H9 (cell line): ENCODE results near the gene SETDB1. TPM values are rescaled to one million over a fixed set of nuclear protein-coding genes. Genes with fewer than 3 reads are reported as not detected.
A peak's percentile ranks its signal among the peaks of the same experiment; 100 is the strongest.

Experiments used
- DNase-seq: peaks from one replicate; pipeline ENCODE4 v3.0.0-alpha.2; 2017
- H2AFZ ChIP-seq: one replicate; pipeline ENCODE4 v1.6.1; 2013; ENCODE audit warnings: mild to moderate bottlenecking, low read length, control low read depth, moderate library complexity
- H2AK5ac ChIP-seq: 2 replicates; pipeline ENCODE4 v1.6.1; 2013; ENCODE audit warnings: low read length, control low read depth, mixed read lengths; ENCODE audit not compliant: insufficient read length
- H2BK120ac ChIP-seq: one replicate; pipeline ENCODE4 v1.6.1; 2013; ENCODE audit warnings: low read depth, mild to moderate bottlenecking, low read length, control low read depth, inconsistent platforms; ENCODE audit not compliant: poor library complexity, severe bottlenecking
- H2BK12ac ChIP-seq: 2 replicates; pipeline ENCODE4 v1.6.1; 2013; ENCODE audit warnings: low read length, control low read depth, mixed read lengths, low read depth; ENCODE audit not compliant: insufficient read length
- H2BK15ac ChIP-seq: 2 replicates; pipeline ENCODE4 v1.6.1; 2013; ENCODE audit warnings: low read depth, low read length, control low read depth
- H2BK20ac ChIP-seq: one replicate; pipeline ENCODE4 v1.6.1; 2013; ENCODE audit warnings: low read depth, mild to moderate bottlenecking, low read length, control low read depth, inconsistent platforms; ENCODE audit not compliant: poor library complexity, severe bottlenecking
- H2BK5ac ChIP-seq: 2 replicates; pipeline ENCODE4 v1.6.1; 2013; ENCODE audit warnings: low read length, control low read depth, mixed read lengths; ENCODE audit not compliant: insufficient read length
- H3K14ac ChIP-seq: 2 replicates; pipeline ENCODE4 v1.6.1; 2013; ENCODE audit warnings: low read length, control low read depth; ENCODE audit not compliant: insufficient read depth
- H3K18ac ChIP-seq: 2 replicates; pipeline ENCODE4 v1.6.1; 2013; ENCODE audit warnings: low read depth, mild to moderate bottlenecking, mixed read lengths, low read length, control low read depth; ENCODE audit not compliant: insufficient read length
- H3K23ac ChIP-seq: 2 replicates; pipeline ENCODE4 v1.6.1; 2013; ENCODE audit warnings: low read length, control low read depth, mixed read lengths, low read depth; ENCODE audit not compliant: insufficient read length
- H3K23me2 ChIP-seq: 2 replicates; pipeline ENCODE4 v1.6.1; 2013; ENCODE audit warnings: low read depth, mild to moderate bottlenecking, mixed read lengths, low read length, control low read depth; ENCODE audit not compliant: insufficient read length, poor library complexity, severe bottlenecking
- H3K27ac ChIP-seq: 2 replicates; pipeline ENCODE4 v1.5.1; 2013; ENCODE audit warnings: low read length, control low read depth, mixed read lengths, low read depth; ENCODE audit not compliant: insufficient read length
- H3K27me3 ChIP-seq: 2 replicates; pipeline ENCODE4 v1.6.1; 2013; ENCODE audit warnings: low read length, control low read depth, inconsistent platforms; ENCODE audit not compliant: insufficient read depth
- H3K4ac ChIP-seq: 2 replicates; pipeline ENCODE4 v1.6.1; 2013; ENCODE audit warnings: low read depth, mild to moderate bottlenecking, control low read depth, inconsistent platforms, low read length, moderate library complexity
- H3K4me1 ChIP-seq: 2 replicates; pipeline ENCODE4 v1.6.1; 2013; ENCODE audit warnings: low read length, control low read depth, inconsistent platforms; ENCODE audit not compliant: insufficient read depth
- H3K4me2 ChIP-seq: 2 replicates; pipeline ENCODE4 v1.6.1; 2013; ENCODE audit warnings: low read length, control low read depth, mixed read lengths; ENCODE audit not compliant: insufficient read length, insufficient read depth
- H3K56ac ChIP-seq: 2 replicates; pipeline ENCODE4 v1.6.1; 2013; ENCODE audit warnings: low read depth, mild to moderate bottlenecking, mixed read lengths, low read length, control low read depth; ENCODE audit not compliant: insufficient read length
- H3K79me1 ChIP-seq: 2 replicates; pipeline ENCODE4 v1.6.1; 2013; ENCODE audit warnings: low read depth, mild to moderate bottlenecking, moderate library complexity, low read length, control low read depth, inconsistent platforms; ENCODE audit not compliant: insufficient read depth, poor library complexity, severe bottlenecking
- H3K79me2 ChIP-seq: 2 replicates; pipeline ENCODE4 v1.6.1; 2013; ENCODE audit warnings: low read length, control low read depth, inconsistent platforms; ENCODE audit not compliant: insufficient read depth
- H3K9ac ChIP-seq: 2 replicates; pipeline ENCODE4 v1.6.1; 2013; ENCODE audit warnings: low read length, control low read depth, mixed read lengths; ENCODE audit not compliant: insufficient read length; ENCODE audit errors: extremely low read depth
- H3K9me3 ChIP-seq: one replicate; pipeline ENCODE4 v1.6.1; 2013; ENCODE audit warnings: low read depth, low read length, inconsistent platforms; ENCODE audit not compliant: control insufficient read depth
- H3T11ph ChIP-seq: one replicate; pipeline ENCODE4 v1.6.1; 2013; ENCODE audit warnings: mild to moderate bottlenecking, low read length, control low read depth, inconsistent platforms
- H4K20me1 ChIP-seq: one replicate; pipeline ENCODE4 v1.6.1; 2013; ENCODE audit not compliant: control insufficient read depth, insufficient read length, insufficient read depth
- H4K5ac ChIP-seq: 2 replicates; pipeline ENCODE4 v1.6.1; 2013; ENCODE audit warnings: low read depth, mild to moderate bottlenecking, mixed read lengths, low read length, control low read depth; ENCODE audit not compliant: insufficient read length
- H4K8ac ChIP-seq: replicated peaks from 2 replicates; pipeline ENCODE4 v1.6.1; 2013; ENCODE audit warnings: low read length, control low read depth, mixed read lengths, low read depth; ENCODE audit not compliant: insufficient read length
- H4K91ac ChIP-seq: 2 replicates; pipeline ENCODE4 v1.6.1; 2013; ENCODE audit warnings: low read depth, mild to moderate bottlenecking, moderate library complexity, mixed read lengths, low read length, control low read depth; ENCODE audit not compliant: insufficient read length
- H3K27ac Mint-ChIP-seq, 3 experiments: 2 replicates in 2 of 3; 3 replicates in 1 of 3; pipeline ENCODE4 v1.8.0; 2020 to 2021; ENCODE audit warnings: mixed read lengths in 3 of 3, mild to moderate bottlenecking in 1 of 3, moderate library complexity in 1 of 3
- H3K27me3 Mint-ChIP-seq: 2 replicates; pipeline ENCODE4 v1.8.0; 2021; ENCODE audit warnings: low read depth, mild to moderate bottlenecking, moderate library complexity, mixed read lengths
- H3K36me3 Mint-ChIP-seq, 3 experiments: 2 replicates in 2 of 3; 3 replicates in 1 of 3; pipeline ENCODE4 v1.8.0; 2020 to 2021; ENCODE audit warnings: low read depth in 3 of 3, mixed read lengths in 3 of 3; ENCODE audit not compliant: insufficient read depth in 1 of 3
- H3K4me1 Mint-ChIP-seq, 2 experiments: 2 replicates each; pipeline ENCODE4 v1.8.0; 2020; ENCODE audit warnings: mixed read lengths in 2 of 2
- H3K4me3 Mint-ChIP-seq, 2 experiments: 2 replicates in 1 of 2; 3 replicates in 1 of 2; pipeline ENCODE4 v1.8.0; 2020 to 2021; ENCODE audit warnings: mild to moderate bottlenecking in 2 of 2, mixed read lengths in 2 of 2, moderate library complexity in 1 of 2
- H3K9me3 Mint-ChIP-seq, 2 experiments: 2 replicates in 1 of 2; 3 replicates in 1 of 2; pipeline ENCODE4 v1.8.0; 2020; ENCODE audit warnings: mild to moderate bottlenecking in 2 of 2, mixed read lengths in 2 of 2, moderate library complexity in 1 of 2
- WGBS: extraction: QIAGEN DNeasy Blood & Tissue Kit; methylation state at CpG from one replicate; pipeline ENCODE4 v1.1.7; 2013; ENCODE audit warnings: missing lambda C conversion rate, low lambda C conversion rate, mixed read lengths; ENCODE audit not compliant: insufficient read length; ENCODE audit errors: extremely low coverage; 5-methylcytosine and 5-hydroxymethylcytosine counted together
- total RNA-seq: library from RNA; stranded (reverse); gene quantifications from 2 replicates; pipeline ENCODE4 v1.2.1, GENCODE V29; 2021
- TF ChIP-seq, protein P1 (sequence below): fragments of 200-600 bp; sonication (generic); conservative IDR thresholded peaks from 3 replicates; pipeline ENCODE4 v1.8.0; 2021; ENCODE audit warnings: antibody characterized with exemption, mild to moderate bottlenecking

Gene SETDB1
- total RNA-seq, 1 experiment from 2014 or later: 62.1 TPM

DNA sequence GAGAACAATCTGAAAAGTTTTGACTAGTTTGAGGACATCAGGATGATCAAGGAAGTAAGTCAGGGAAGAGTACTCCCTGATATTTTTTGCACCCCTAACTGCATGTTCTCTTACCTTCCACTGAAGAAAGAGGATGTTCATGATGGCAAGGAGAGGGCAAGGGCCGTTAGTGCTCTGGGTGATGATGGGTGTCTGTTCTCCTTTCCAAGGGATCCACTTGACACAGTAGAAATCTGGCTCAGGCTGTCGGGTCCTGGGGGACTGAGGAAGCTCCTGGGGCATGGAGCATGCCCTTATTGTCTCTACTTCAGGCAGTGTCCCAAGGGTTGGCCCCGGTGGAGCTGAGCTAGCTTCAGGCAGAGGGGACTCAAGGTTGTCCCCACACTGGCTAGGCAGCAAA lies 75.9 kb downstream of the SETDB1 start:
- H3K23me2 ChIP-seq: peaks cover 4% of the 10 kb centered on the region
- no peak overlapping the region for H4K91ac ChIP-seq
- no peak overlapping the region for H2AK5ac ChIP-seq
- no peak overlapping the region for H3K18ac ChIP-seq
- H3K14ac ChIP-seq: no peak overlapping the region
- DNase-seq: no peak
- no peak overlapping the region for H2BK12ac ChIP-seq
- H3K4ac ChIP-seq: no peak overlapping the region
- no peak overlapping the region for H2AFZ ChIP-seq
- H3K79me2 ChIP-seq: no peaks in the 10 kb centered on the region
- Mint-ChIP-seq H3K9me3 (no peaks in the 10 kb centered on the region), H3K36me3 (peaks cover 0 to 10% (median 5%) of the 10 kb centered on the region in 3 experiments; a peak in 2 of 7 replicates), H3K27me3 (no peaks in the 10 kb centered on the region; the same call in 1 of the 2 replicates), H3K27ac (0 out of 7 replicates have a peak overlapping the region, but pooled peaks of 1 of the 3 experiments have one; percentile 21), H3K4me1 (peaks cover 18 to 24% of the 10 kb centered on the region in 2 experiments), H3K4me3 (no peak overlapping the region; a peak in 1 of 5 replicates)
- H4K8ac ChIP-seq: no peak overlapping the region
- H3K4me1 ChIP-seq: peaks cover 3% of the 10 kb centered on the region; the same call in 1 of the 2 replicates
- H3T11ph ChIP-seq: no peak overlapping the region
- no peak overlapping the region for H3K23ac ChIP-seq
- no peak overlapping the region for H2BK15ac ChIP-seq
- no peak overlapping the region for H4K5ac ChIP-seq
- no peak overlapping the region for H3K27ac ChIP-seq
- H2BK5ac ChIP-seq: no peak overlapping the region
- no CpG with 5 or more reads among the region's 3 CpGs for WGBS
- no peak overlapping the region for H3K4me2 ChIP-seq
- no peaks in the 10 kb centered on the region for H3K27me3 ChIP-seq
- no peak overlapping the region for H3K56ac ChIP-seq
- no peaks in the 10 kb centered on the region for H3K9me3 ChIP-seq
- no peaks in the 10 kb centered on the region for H4K20me1 ChIP-seq
- H3K9ac ChIP-seq: no peak overlapping the region
- H3K79me1 ChIP-seq: no peaks in the 10 kb centered on the region
- TF ChIP-seq, protein P1, sequence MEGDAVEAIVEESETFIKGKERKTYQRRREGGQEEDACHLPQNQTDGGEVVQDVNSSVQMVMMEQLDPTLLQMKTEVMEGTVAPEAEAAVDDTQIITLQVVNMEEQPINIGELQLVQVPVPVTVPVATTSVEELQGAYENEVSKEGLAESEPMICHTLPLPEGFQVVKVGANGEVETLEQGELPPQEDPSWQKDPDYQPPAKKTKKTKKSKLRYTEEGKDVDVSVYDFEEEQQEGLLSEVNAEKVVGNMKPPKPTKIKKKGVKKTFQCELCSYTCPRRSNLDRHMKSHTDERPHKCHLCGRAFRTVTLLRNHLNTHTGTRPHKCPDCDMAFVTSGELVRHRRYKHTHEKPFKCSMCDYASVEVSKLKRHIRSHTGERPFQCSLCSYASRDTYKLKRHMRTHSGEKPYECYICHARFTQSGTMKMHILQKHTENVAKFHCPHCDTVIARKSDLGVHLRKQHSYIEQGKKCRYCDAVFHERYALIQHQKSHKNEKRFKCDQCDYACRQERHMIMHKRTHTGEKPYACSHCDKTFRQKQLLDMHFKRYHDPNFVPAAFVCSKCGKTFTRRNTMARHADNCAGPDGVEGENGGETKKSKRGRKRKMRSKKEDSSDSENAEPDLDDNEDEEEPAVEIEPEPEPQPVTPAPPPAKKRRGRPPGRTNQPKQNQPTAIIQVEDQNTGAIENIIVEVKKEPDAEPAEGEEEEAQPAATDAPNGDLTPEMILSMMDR: no peak
- no peak overlapping the region for H2BK20ac ChIP-seq
- H2BK120ac ChIP-seq: no peak overlapping the region
